GM12878 (cell line): ENCODE measurements around the gene TULP4. TPM values are rescaled to one million over a fixed set of nuclear protein-coding genes. Genes with fewer than 3 reads are reported as not detected.
A peak's percentile ranks its signal among the peaks of the same experiment; 100 is the strongest.

Source experiments
- BHLHE40 ChIP-seq, 2 experiments: fragments of 450-650 bp in 1 of 2; IDR thresholded peaks; 2 replicates each; pipeline ENCODE4 v1.6.1; 2011 to 2017; ENCODE audit warnings: low read depth in 2 of 2, borderline replicate concordance in 1 of 2, improper control_type of control experiment in 1 of 2, low read length in 1 of 2, mild to moderate bottlenecking in 1 of 2
- ETV6 ChIP-seq, 2 experiments: fragments of 450-650 bp in 1 of 2; IDR thresholded peaks in 1 of 2; conservative IDR thresholded peaks in 1 of 2; 2 replicates each; pipeline ENCODE4 v1.6.1; 2014; ENCODE audit warnings: antibody characterized with exemption in 1 of 2, borderline replicate concordance in 1 of 2, low read depth in 1 of 2, mild to moderate bottlenecking in 1 of 2, moderate library complexity in 1 of 2
- GABPA ChIP-seq: IDR thresholded peaks from 2 replicates; pipeline ENCODE4 v1.6.1; 2014; ENCODE audit warnings: antibody characterized with exemption, low read depth, mild to moderate bottlenecking, inconsistent platforms
- IRF4 ChIP-seq: IDR thresholded peaks from 2 replicates; pipeline ENCODE4 v1.6.1; 2011; ENCODE audit warnings: low read depth, low read length
- MEF2B ChIP-seq: fragments of 450-650 bp; IDR thresholded peaks from 2 replicates; pipeline ENCODE4 v1.6.1; 2018; ENCODE audit warnings: mild to moderate bottlenecking, moderate library complexity; ENCODE audit not compliant: partially characterized antibody, poor library complexity, severe bottlenecking
- MTA3 ChIP-seq: IDR thresholded peaks from 2 replicates; pipeline ENCODE4 v1.6.1; 2012; ENCODE audit warnings: low read length, inconsistent platforms, borderline replicate concordance
- RAD51 ChIP-seq: fragments of 450-650 bp; IDR thresholded peaks from 2 replicates; pipeline ENCODE4 v1.6.1; 2016; ENCODE audit warnings: moderate library complexity, mild to moderate bottlenecking, inconsistent platforms
- RFX5 ChIP-seq: IDR thresholded peaks from 2 replicates; pipeline ENCODE4 v1.6.1; 2011; ENCODE audit warnings: low read depth, low read length, improper control_type of control experiment
- RUNX3 ChIP-seq: IDR thresholded peaks from 2 replicates; pipeline ENCODE4 v1.6.1; 2012; ENCODE audit warnings: low read length, inconsistent platforms
- SREBF2 ChIP-seq: IDR thresholded peaks from 2 replicates; pipeline ENCODE4 v1.6.1; 2012; ENCODE audit warnings: mild to moderate bottlenecking, low read length
- TBL1XR1 ChIP-seq: IDR thresholded peaks from 2 replicates; pipeline ENCODE4 v1.6.1; 2012; ENCODE audit warnings: low read depth, low read length, improper control_type of control experiment
- YY1 ChIP-seq: IDR thresholded peaks from 2 replicates; pipeline ENCODE4 v1.6.1; 2011; ENCODE audit warnings: low read depth, mild to moderate bottlenecking, low read length
- ZNF384 ChIP-seq: IDR thresholded peaks from 2 replicates; pipeline ENCODE4 v1.6.1; 2012; ENCODE audit warnings: low read depth, mild to moderate bottlenecking, low read length, improper control_type of control experiment, borderline replicate concordance
- polyA plus RNA-seq, 11 experiments: library from polyadenylated mRNA; depleted of rRNA in 4 of 11; unstranded in 6 of 11; stranded (reverse) in 5 of 11; fragments of >200 nt; fragmentation: Nextera tagmentation in 4 of 11; fragmentation: Illumina TruSeq in 1 of 11; extraction: Ambion mirVana in 4 of 11; extraction: Trizol in 1 of 11; gene quantifications; 1 replicate in 1 of 11; 2 replicates in 10 of 11; pipeline versions ENCODE4 v1.2.1 to v1.2.3, GENCODE V29; 2011 to 2016; ENCODE audit warnings: inconsistent platforms in 2 of 11, missing spikeins in 2 of 11, low read depth in 1 of 11
- total RNA-seq, 4 experiments: library from RNA; depleted of rRNA in 3 of 4; stranded (reverse); fragments of >200 nt in 3 of 4; fragmentation: Illumina TruSeq in 1 of 4; extraction: Trizol in 1 of 4; gene quantifications; 2 replicates each; pipeline versions ENCODE4 v1.2.1 to v1.2.3, GENCODE V29; 2013 to 2021
- TF ChIP-seq, protein P1 (sequence below): fragments of 450-650 bp; IDR thresholded peaks from 2 replicates; pipeline ENCODE4 v1.6.1; 2016; ENCODE audit warnings: mild to moderate bottlenecking, moderate library complexity, borderline replicate concordance
- TF ChIP-seq, protein P2 (sequence below): fragments of 450-650 bp; formaldehyde crosslinking; IDR thresholded peaks from 2 replicates; pipeline ENCODE4 v1.5.0; 2022; ENCODE audit warnings: mild to moderate bottlenecking, missing genetic modification characterization
- TF ChIP-seq, protein P3 (sequence below): fragments of 450-650 bp; IDR thresholded peaks from 2 replicates; pipeline ENCODE4 v1.6.1; 2018; ENCODE audit warnings: borderline replicate concordance, mild to moderate bottlenecking; ENCODE audit not compliant: partially characterized antibody
- TF ChIP-seq, protein P4 (sequence below): fragments of 450-650 bp; IDR thresholded peaks from 2 replicates; pipeline ENCODE4 v1.6.1; 2016; ENCODE audit warnings: mild to moderate bottlenecking

TULP4 gene
- total and polyA plus RNA-seq, 10 of the 15 experiments (the other 5 are each of a cell fraction or from before 2014, with no cell fraction given), result 0.73 to 31.8 (median 14.0) TPM

DNA sequence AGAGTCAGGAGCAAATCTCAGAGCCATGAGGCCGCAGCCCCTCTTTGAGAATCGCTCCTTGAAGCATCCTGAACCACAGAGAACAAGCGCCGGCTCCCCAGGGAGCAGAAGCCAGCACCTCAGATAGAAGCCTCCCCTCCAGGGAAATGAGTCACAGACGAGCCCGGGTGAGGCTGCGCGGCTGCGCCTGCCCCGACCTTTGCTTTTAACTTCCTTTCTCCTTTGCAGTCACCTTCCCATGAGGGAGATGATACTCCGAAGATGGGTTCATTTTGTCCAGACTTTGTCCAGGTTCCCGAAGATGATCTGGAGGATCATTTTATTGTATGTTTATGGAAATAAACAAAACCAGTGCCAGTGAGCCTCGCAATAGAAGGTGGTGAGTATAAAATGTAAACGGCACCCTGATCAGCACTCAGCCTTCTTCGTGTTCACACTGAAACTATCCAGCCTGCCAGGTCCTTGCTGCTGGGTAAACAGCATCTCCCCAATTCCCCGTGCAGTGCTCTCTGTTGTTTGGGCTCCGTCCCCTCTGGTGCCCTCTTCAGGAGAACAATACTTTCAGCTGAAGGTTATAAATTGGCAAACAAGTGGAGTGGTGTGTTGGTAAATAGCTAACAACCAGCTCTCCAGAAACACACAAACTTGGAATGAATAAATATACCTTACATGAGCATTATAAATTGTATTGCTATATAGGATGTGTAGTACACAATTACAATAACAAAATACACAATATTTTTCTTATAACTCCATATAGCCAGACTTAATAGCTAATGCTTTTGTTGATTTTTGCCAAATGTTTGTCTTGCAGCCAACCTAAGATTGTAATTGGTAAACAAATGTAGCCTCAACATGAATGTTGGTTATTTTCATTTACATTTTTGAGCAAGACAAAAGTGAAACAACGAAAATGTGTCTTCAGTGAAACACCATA, 206.2 kb downstream of the TULP4 start (continued):
- TF ChIP-seq, protein P1, sequence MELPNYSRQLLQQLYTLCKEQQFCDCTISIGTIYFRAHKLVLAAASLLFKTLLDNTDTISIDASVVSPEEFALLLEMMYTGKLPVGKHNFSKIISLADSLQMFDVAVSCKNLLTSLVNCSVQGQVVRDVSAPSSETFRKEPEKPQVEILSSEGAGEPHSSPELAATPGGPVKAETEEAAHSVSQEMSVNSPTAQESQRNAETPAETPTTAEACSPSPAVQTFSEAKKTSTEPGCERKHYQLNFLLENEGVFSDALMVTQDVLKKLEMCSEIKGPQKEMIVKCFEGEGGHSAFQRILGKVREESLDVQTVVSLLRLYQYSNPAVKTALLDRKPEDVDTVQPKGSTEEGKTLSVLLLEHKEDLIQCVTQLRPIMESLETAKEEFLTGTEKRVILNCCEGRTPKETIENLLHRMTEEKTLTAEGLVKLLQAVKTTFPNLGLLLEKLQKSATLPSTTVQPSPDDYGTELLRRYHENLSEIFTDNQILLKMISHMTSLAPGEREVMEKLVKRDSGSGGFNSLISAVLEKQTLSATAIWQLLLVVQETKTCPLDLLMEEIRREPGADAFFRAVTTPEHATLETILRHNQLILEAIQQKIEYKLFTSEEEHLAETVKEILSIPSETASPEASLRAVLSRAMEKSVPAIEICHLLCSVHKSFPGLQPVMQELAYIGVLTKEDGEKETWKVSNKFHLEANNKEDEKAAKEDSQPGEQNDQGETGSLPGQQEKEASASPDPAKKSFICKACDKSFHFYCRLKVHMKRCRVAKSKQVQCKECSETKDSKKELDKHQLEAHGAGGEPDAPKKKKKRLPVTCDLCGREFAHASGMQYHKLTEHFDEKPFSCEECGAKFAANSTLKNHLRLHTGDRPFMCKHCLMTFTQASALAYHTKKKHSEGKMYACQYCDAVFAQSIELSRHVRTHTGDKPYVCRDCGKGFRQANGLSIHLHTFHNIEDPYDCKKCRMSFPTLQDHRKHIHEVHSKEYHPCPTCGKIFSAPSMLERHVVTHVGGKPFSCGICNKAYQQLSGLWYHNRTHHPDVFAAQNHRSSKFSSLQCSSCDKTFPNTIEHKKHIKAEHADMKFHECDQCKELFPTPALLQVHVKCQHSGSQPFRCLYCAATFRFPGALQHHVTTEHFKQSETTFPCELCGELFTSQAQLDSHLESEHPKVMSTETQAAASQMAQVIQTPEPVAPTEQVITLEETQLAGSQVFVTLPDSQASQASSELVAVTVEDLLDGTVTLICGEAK, result no peak
- TF ChIP-seq SREBF2, result no peak
- TF ChIP-seq, protein P2, sequence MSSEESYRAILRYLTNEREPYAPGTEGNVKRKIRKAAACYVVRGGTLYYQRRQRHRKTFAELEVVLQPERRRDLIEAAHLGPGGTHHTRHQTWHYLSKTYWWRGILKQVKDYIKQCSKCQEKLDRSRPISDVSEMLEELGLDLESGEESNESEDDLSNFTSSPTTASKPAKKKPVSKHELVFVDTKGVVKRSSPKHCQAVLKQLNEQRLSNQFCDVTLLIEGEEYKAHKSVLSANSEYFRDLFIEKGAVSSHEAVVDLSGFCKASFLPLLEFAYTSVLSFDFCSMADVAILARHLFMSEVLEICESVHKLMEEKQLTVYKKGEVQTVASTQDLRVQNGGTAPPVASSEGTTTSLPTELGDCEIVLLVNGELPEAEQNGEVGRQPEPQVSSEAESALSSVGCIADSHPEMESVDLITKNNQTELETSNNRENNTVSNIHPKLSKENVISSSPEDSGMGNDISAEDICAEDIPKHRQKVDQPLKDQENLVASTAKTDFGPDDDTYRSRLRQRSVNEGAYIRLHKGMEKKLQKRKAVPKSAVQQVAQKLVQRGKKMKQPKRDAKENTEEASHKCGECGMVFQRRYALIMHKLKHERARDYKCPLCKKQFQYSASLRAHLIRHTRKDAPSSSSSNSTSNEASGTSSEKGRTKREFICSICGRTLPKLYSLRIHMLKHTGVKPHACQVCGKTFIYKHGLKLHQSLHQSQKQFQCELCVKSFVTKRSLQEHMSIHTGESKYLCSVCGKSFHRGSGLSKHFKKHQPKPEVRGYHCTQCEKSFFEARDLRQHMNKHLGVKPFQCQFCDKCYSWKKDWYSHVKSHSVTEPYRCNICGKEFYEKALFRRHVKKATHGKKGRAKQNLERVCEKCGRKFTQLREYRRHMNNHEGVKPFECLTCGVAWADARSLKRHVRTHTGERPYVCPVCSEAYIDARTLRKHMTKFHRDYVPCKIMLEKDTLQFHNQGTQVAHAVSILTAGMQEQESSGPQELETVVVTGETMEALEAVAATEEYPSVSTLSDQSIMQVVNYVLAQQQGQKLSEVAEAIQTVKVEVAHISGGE, result no peak
- TF ChIP-seq, protein P3, sequence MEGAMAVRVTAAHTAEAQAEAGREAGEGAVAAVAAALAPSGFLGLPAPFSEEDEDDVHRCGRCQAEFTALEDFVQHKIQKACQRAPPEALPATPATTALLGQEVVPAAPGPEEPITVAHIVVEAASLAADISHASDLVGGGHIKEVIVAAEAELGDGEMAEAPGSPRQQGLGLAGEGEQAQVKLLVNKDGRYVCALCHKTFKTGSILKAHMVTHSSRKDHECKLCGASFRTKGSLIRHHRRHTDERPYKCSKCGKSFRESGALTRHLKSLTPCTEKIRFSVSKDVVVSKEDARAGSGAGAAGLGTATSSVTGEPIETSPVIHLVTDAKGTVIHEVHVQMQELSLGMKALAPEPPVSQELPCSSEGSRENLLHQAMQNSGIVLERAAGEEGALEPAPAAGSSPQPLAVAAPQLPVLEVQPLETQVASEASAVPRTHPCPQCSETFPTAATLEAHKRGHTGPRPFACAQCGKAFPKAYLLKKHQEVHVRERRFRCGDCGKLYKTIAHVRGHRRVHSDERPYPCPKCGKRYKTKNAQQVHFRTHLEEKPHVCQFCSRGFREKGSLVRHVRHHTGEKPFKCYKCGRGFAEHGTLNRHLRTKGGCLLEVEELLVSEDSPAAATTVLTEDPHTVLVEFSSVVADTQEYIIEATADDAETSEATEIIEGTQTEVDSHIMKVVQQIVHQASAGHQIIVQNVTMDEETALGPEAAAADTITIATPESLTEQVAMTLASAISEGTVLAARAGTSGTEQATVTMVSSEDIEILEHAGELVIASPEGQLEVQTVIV, result no peak
- TF ChIP-seq GABPA, result no peak
- peak; percentile 98 for TF ChIP-seq MEF2B
- no peak for TF ChIP-seq ETV6 (conservative IDR thresholded peaks at IDR 0.05 in 1 of 2, IDR thresholded peaks at IDR 0.05 in 1 of 2; ENCODE audit: borderline replicate concordance in 1 of 2, low read depth in 1 of 2)
- TF ChIP-seq YY1, result peak; percentile 52; the same call in 1 of the 2 replicates
- TF ChIP-seq, protein P4, sequence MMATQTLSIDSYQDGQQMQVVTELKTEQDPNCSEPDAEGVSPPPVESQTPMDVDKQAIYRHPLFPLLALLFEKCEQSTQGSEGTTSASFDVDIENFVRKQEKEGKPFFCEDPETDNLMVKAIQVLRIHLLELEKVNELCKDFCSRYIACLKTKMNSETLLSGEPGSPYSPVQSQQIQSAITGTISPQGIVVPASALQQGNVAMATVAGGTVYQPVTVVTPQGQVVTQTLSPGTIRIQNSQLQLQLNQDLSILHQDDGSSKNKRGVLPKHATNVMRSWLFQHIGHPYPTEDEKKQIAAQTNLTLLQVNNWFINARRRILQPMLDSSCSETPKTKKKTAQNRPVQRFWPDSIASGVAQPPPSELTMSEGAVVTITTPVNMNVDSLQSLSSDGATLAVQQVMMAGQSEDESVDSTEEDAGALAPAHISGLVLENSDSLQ, result no peak
- TF ChIP-seq RAD51, result peak; percentile 47; the same call in 1 of the 2 replicates
- TF ChIP-seq MTA3, result no peak
- TF ChIP-seq IRF4, result no peak
- no peak for TF ChIP-seq ZNF384
- TF ChIP-seq BHLHE40 (IDR thresholded peaks at IDR 0.05; ENCODE audit: borderline replicate concordance in 1 of 2, low read depth in 2 of 2, low read length in 1 of 2), result peak; percentile 13 to 45; a peak in 3 of 4 replicates
- peak; percentile 38 for TF ChIP-seq RUNX3
- no peak for TF ChIP-seq TBL1XR1
- TF ChIP-seq RFX5, result no peak
